MCF 10A (cell line): ENCODE data around the gene IGFLR1. TPM values are rescaled to one million over a fixed set of nuclear protein-coding genes. Genes with fewer than 3 reads are reported as not detected.

Source experiments
- BruUV-seq: library from RNA; stranded (reverse); fragments of 400-500 nt; replicated peaks from 2 replicates; lab custom pipeline; 2021; lab: Mats Ljungman, UMichigan
- CTCF ChIA-PET: fragments of 300-600 bp; sonication (Branson Sonifier 250); formaldehyde crosslinking; extraction: SDS; loops from one replicate; lab custom pipeline; 2021; ENCODE audit warnings: antibody characterized with exemption, inconsistent platforms; lab: Yijun Ruan, JAX
- POLR2A ChIA-PET: fragments of 300-600, 350-650 bp; sonication (Branson Sonifier 250); formaldehyde crosslinking; extraction: SDS; loops from one replicate; lab custom pipeline; 2020; ENCODE audit warnings: antibody characterized with exemption, inconsistent platforms; lab: Yijun Ruan, JAX
- DNase-seq: peaks from one replicate; pipeline ENCODE4 v3.0.0-alpha.2; 2018; ENCODE audit not compliant: unreplicated experiment
- H3K27ac Mint-ChIP-seq: one replicate; pipeline ENCODE4 v1.8.0; 2022; ENCODE audit warnings: mild to moderate bottlenecking, low read depth, mixed read lengths; ENCODE audit not compliant: unreplicated experiment
- H3K27me3 Mint-ChIP-seq: one replicate; pipeline ENCODE4 v1.8.0; 2022; ENCODE audit warnings: mixed read lengths; ENCODE audit not compliant: insufficient read depth, unreplicated experiment
- H3K36me3 Mint-ChIP-seq: one replicate; pipeline ENCODE4 v1.8.0; 2022; ENCODE audit warnings: mild to moderate bottlenecking, moderate library complexity, mixed read lengths; ENCODE audit not compliant: insufficient read depth, unreplicated experiment
- H3K4me1 Mint-ChIP-seq: one replicate; pipeline ENCODE4 v1.8.0; 2022; ENCODE audit warnings: mixed read lengths; ENCODE audit not compliant: insufficient read depth, unreplicated experiment
- H3K4me3 Mint-ChIP-seq: one replicate; pipeline ENCODE4 v1.8.0; 2022; ENCODE audit warnings: mild to moderate bottlenecking, moderate library complexity, mixed read lengths; ENCODE audit not compliant: unreplicated experiment
- H3K9me3 Mint-ChIP-seq: one replicate; pipeline ENCODE4 v1.8.0; 2022; ENCODE audit warnings: mixed read lengths; ENCODE audit not compliant: unreplicated experiment
- intact Hi-C: fragments of 100-400 bp; cut with micrococcal nuclease; formaldehyde crosslinking; loops from 2 replicates; pipeline ENCODE4 v1.14.1; 2022
- total RNA-seq: library from RNA; stranded (reverse); gene quantifications from 2 replicates; pipeline ENCODE4 v1.2.3, GENCODE V29; 2022
- TF ChIP-seq, protein P1 (sequence below): fragments of 200-600 bp; IDR thresholded peaks from one replicate; pipeline ENCODE4 v1.8.0; 2022; ENCODE audit warnings: antibody characterized with exemption, mild to moderate bottlenecking; ENCODE audit not compliant: unreplicated experiment

Gene IGFLR1
- total RNA-seq, 1 experiment from 2014 or later: 4.2 TPM

DNA sequence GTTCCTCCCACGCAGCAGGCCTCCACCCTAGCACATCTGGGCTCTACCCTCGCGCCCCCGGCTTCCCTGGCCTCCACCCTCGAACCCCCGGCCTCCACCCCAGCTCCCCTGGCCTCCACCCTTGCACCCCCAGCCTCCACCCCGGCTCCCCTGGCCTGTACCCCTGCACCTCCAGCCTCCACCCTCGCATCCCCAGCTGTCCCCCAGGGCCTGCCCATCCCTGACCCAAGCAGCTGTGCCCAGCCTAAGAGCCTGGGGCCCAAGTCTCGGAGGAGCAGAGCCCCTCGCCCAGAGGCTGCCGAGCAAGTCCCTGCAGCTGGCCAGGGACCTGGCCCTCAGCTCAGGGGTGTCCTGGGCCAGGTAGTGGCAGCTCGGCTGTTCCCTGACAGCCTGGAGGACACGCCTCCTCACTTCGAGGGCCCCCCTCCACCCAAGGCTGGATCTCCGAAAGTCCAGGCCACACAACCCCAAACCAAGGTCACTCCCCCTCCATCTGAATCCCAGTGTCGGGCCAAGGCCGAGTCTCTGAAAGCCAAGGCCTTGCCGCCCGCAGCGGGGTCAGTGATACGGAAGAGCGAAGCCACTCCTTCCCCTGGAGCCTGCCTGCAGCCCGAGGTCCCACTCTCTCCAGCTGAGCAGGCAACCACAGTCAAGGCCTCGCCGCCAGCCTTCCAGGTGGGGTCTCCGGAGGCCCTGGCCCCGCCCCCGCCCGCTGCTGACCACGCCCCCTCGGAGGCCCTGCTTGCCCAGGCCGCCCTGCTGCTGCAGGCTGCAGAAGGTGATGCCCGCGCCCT is 25.2 kb upstream of the IGFLR1 start:
- CTCF ChIA-PET: interaction anchor here (0.8 kb wide), 1 partner anchor 119 kb away, joined by 3 read pairs; the partner anchor contains the start of gene COX6B1

DNA sequence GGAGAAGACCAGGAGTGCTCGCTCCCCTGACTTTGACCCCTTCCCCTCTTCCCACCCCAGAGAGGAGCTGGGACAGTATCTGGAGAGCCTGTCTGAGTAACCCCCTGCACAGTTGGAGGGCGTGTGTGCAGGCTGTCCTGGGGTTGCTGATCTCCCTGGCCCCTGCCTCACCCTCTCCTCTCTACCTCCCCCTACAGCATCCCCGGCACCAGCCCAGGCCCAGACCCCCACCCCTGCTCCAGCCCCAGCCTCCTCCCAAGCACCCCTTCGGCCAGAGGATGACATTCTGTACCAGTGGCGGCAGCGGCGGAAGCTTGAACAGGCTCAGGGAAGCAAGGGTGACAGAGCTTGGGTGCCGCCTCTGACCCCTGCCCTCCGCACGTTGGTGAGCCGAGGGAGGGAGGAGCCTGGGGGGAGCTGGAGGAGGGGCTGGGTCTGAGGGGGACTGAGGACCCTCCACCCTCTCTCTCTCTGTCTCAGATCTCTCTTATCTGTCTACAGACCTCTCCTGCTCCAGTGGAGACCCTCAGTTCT is 24.4 kb upstream of the IGFLR1 start:
- Mint-ChIP-seq H3K36me3 (peaks cover 35% of the 10 kb centered on the region), H3K9me3 (no peaks in the 10 kb centered on the region), H3K27ac (no peak overlapping the region), H3K4me3 (no peak overlapping the region), H3K4me1 (no peaks in the 10 kb centered on the region), H3K27me3 (no peaks in the 10 kb centered on the region)
- no TSS peak for BruUV-seq
- intact Hi-C loops: no loop called here
- ChIA-PET CTCF (no interaction called here), POLR2A (interaction anchor here (0.7 to 1.2 kb wide), 2 partner anchors 18 to 146 kb away, joined by 3 to 4 read pairs; partner anchors contain the start of gene LIN37)
- no peak for DNase-seq
- TF ChIP-seq, protein P1, sequence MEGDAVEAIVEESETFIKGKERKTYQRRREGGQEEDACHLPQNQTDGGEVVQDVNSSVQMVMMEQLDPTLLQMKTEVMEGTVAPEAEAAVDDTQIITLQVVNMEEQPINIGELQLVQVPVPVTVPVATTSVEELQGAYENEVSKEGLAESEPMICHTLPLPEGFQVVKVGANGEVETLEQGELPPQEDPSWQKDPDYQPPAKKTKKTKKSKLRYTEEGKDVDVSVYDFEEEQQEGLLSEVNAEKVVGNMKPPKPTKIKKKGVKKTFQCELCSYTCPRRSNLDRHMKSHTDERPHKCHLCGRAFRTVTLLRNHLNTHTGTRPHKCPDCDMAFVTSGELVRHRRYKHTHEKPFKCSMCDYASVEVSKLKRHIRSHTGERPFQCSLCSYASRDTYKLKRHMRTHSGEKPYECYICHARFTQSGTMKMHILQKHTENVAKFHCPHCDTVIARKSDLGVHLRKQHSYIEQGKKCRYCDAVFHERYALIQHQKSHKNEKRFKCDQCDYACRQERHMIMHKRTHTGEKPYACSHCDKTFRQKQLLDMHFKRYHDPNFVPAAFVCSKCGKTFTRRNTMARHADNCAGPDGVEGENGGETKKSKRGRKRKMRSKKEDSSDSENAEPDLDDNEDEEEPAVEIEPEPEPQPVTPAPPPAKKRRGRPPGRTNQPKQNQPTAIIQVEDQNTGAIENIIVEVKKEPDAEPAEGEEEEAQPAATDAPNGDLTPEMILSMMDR: no peak

More for the DNA sequence above, 25.2 kb upstream of the IGFLR1 start:
- H3K27ac Mint-ChIP-seq: no peak overlapping the region
- H3K36me3 Mint-ChIP-seq: peaks cover 27% of the 10 kb centered on the region
- no TSS peak for BruUV-seq
- DNase-seq: no peak
- POLR2A ChIA-PET: interaction anchor here (1.2 kb wide), 1 partner anchor 19 kb away, joined by 4 read pairs; the partner anchor contains the start of gene LIN37
- no peaks in the 10 kb centered on the region for H3K4me1 Mint-ChIP-seq
- H3K9me3 Mint-ChIP-seq: no peaks in the 10 kb centered on the region
- intact Hi-C loops: no loop called here
- TF ChIP-seq, protein P1: no peak
- H3K27me3 Mint-ChIP-seq: no peaks in the 10 kb centered on the region
- no peak overlapping the region for H3K4me3 Mint-ChIP-seq

DNA sequence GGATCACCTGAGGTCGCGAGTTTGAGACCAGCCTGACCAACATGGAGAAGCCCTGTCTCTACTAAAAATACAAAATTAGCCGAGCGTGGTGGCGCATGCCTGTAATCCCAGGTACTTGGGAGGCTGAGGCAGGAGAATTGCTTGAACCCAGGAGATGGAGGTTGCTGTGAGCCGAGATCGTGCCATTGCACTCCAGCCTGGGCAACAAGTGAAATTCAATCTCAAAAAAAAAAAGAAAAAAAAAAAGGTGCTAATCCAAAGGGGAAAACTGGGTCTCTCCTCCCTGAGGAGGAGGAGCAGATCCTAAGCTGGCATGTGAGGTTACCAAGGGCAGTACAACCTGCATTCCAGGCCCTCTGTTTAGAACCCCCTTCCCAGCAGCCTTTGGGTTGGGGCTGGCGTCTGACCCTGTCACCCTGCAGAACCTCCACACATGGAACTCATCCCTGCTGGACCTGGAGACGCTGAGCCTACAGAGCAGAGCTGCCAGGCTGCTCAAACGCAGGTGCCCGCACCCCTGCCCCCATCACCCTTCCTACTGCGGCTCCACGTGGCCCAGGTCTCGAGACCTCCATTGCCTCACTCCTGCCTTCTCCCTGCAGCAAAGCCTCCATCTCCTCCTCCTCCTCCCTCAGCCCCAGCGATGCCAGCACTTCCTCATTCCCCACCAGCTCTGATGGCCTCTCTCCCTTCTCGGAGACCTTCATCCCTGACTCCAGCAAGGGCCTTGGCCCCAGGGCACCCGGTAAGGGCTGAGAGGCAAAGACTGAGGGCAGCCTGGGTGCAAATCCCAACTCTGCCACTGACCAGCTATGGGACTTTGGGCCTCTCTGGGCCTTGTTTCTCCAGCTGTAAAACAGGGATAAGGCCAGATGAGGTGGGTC is 22.4 kb upstream of the IGFLR1 start:
- BruUV-seq: no TSS peak
- Mint-ChIP-seq H3K27ac (no peak overlapping the region), H3K36me3 (peaks cover 49% of the 10 kb centered on the region), H3K27me3 (no peaks in the 10 kb centered on the region), H3K9me3 (no peaks in the 10 kb centered on the region), H3K4me1 (peaks cover under 1% of the 10 kb centered on the region), H3K4me3 (no peak overlapping the region)
- DNase-seq: no peak
- intact Hi-C loops: no loop called here
- POLR2A ChIA-PET: no interaction called here
- CTCF ChIA-PET: no interaction called here
- TF ChIP-seq, protein P1: no peak
